K562 (cell line): ENCODE measurements around the gene BNIP1. TPM values are rescaled to one million over a fixed set of nuclear protein-coding genes. Genes with fewer than 3 reads are reported as not detected.

Experiments
- ATAC-seq: fragments of 200-7000 bp; cut with Tn5 transposase; 3 replicates; pipeline ENCODE4 v1.9.1; 2020; ENCODE audit warnings: moderate library complexity
- BruUV-seq: library from RNA; stranded (reverse); fragments of 400-500 nt; replicated peaks from 2 replicates; lab custom pipeline; 2021; lab: Mats Ljungman, UMichigan
- CTCF ChIA-PET: fragments of 300-600 bp; formaldehyde crosslinking; extraction: SDS; loops from one replicate; lab custom pipeline; 2021; ENCODE audit warnings: low intra/inter-chr PET ratio; lab: Yijun Ruan, JAX
- POLR2A ChIA-PET: fragments of 300-600, 350-650 bp; sonication (Branson Sonifier 250); formaldehyde crosslinking; extraction: SDS; loops from one replicate; lab custom pipeline; 2021; ENCODE audit warnings: antibody characterized with exemption, inconsistent platforms; lab: Yijun Ruan, JAX
- DNase-seq, 4 experiments: peaks; one replicate each; pipeline versions ENCODE4 v3.0.0 to v3.0.0-alpha.2; 2011 to 2018; ENCODE audit warnings: low spot score in 3 of 4, mixed read lengths in 3 of 4; ENCODE audit errors: extremely low read depth in 1 of 4
- FAIRE-seq: peaks from 2 replicates; lab custom pipeline; 2011; peaks lifted over from hg19 to GRCh38; lab: Jason Lieb, UNC
- H2AFZ ChIP-seq: 2 replicates; pipeline ENCODE4 v1.6.0; 2011; ENCODE audit warnings: low read depth, low read length, control low read depth, inconsistent platforms
- H3K27ac ChIP-seq: fragments of 200-600 bp; 3 replicates; pipeline ENCODE4 v1.8.0; 2011; ENCODE audit warnings: low read depth, mild to moderate bottlenecking, control low read depth, inconsistent platforms, low read length, moderate library complexity, mixed read lengths; ENCODE audit errors: extremely low read depth
- H3K27me3 ChIP-seq, 2 experiments: fragments of 300-600 bp in 1 of 2; 2 replicates in 1 of 2; 3 replicates in 1 of 2; pipeline versions ENCODE4 v1.6.0 to v1.8.0; 2011; ENCODE audit warnings: inconsistent platforms in 2 of 2, low read length in 2 of 2, mild to moderate bottlenecking in 1 of 2, mixed read lengths in 1 of 2, moderate library complexity in 1 of 2; ENCODE audit not compliant: control insufficient read depth in 2 of 2, insufficient read depth in 2 of 2
- H3K36me3 ChIP-seq: fragments of 300-600 bp; 3 replicates; pipeline ENCODE4 v1.8.0; 2011; ENCODE audit warnings: mild to moderate bottlenecking, low read length, inconsistent platforms; ENCODE audit not compliant: control insufficient read depth, insufficient read depth
- H3K4me1 ChIP-seq, 2 experiments: fragments of 200-600 bp in 1 of 2; replicated peaks in 1 of 2; 2 replicates in 1 of 2; 3 replicates in 1 of 2; pipeline versions ENCODE4 v1.5.1 to v1.8.0; 2011; ENCODE audit warnings: inconsistent platforms in 2 of 2, low read length in 2 of 2, mild to moderate bottlenecking in 1 of 2, mixed read lengths in 1 of 2, moderate library complexity in 1 of 2; ENCODE audit not compliant: control insufficient read depth in 2 of 2, insufficient read depth in 2 of 2
- H3K4me2 ChIP-seq: 2 replicates; pipeline ENCODE4 v1.6.1; 2011; ENCODE audit warnings: low read length, control low read depth, inconsistent platforms, mixed read lengths; ENCODE audit not compliant: insufficient read depth
- H3K4me3 ChIP-seq: fragments of 200-600 bp; sonication (generic), shearing (Covaris generic); 2 replicates; pipeline ENCODE4 v1.5.1; 2016; ENCODE audit warnings: control low read depth, inconsistent platforms
- H3K79me2 ChIP-seq: fragments of 200-600 bp; 3 replicates; pipeline ENCODE4 v1.8.0; 2011; ENCODE audit warnings: low read length, inconsistent platforms; ENCODE audit not compliant: control insufficient read depth, insufficient read depth
- H3K9ac ChIP-seq, 2 experiments: 2 replicates each; pipeline versions ENCODE4 v1.6.0 to v1.6.1; 2011; ENCODE audit warnings: low read depth in 2 of 2, low read length in 2 of 2, control low read depth in 1 of 2, inconsistent platforms in 1 of 2, mild to moderate bottlenecking in 1 of 2, mixed read lengths in 1 of 2; ENCODE audit not compliant: insufficient read depth in 1 of 2
- H3K9me1 ChIP-seq: one replicate; pipeline ENCODE4 v1.6.0; 2011; ENCODE audit warnings: inconsistent platforms, mild to moderate bottlenecking, low read length, moderate library complexity; ENCODE audit not compliant: control insufficient read depth, insufficient read depth
- H3K9me3 ChIP-seq: replicated peaks from 2 replicates; pipeline ENCODE4 v1.5.1; 2011; ENCODE audit warnings: low read depth, low read length, inconsistent platforms; ENCODE audit not compliant: control insufficient read depth, insufficient read depth
- H4K20me1 ChIP-seq: replicated peaks from 2 replicates; pipeline ENCODE4 v1.6.1; 2011; ENCODE audit warnings: low read length, inconsistent platforms, mixed read lengths; ENCODE audit not compliant: control insufficient read depth, insufficient read depth
- CBX5 ChIP-seq: IDR thresholded peaks from 2 replicates; pipeline ENCODE4 v1.6.1; 2014; ENCODE audit warnings: low read depth, borderline replicate concordance
- ESRRA ChIP-seq: fragments of 450-650 bp; IDR thresholded peaks from 2 replicates; pipeline ENCODE4 v1.6.1; 2014; ENCODE audit warnings: low read depth, mild to moderate bottlenecking, moderate library complexity, borderline replicate concordance
- HDAC2 ChIP-seq: fragments of 450-650 bp; IDR thresholded peaks from 2 replicates; pipeline ENCODE4 v1.6.1; 2016; ENCODE audit warnings: mild to moderate bottlenecking
- MCM2 ChIP-seq: fragments of 450-650 bp; IDR thresholded peaks from 2 replicates; pipeline ENCODE4 v1.6.1; 2017; ENCODE audit warnings: low read depth, mild to moderate bottlenecking
- NUFIP1 ChIP-seq: fragments of 450-650 bp; IDR thresholded peaks from 2 replicates; pipeline ENCODE4 v1.6.1; 2018; ENCODE audit not compliant: partially characterized antibody
- SIX5 ChIP-seq, 2 experiments: IDR thresholded peaks; 2 replicates each; pipeline ENCODE4 v1.6.1; 2011; ENCODE audit warnings: low read length in 2 of 2, borderline replicate concordance in 1 of 2, low read depth in 1 of 2, mild to moderate bottlenecking in 1 of 2, moderate library complexity in 1 of 2; ENCODE audit not compliant: insufficient read depth in 1 of 2
- SMARCE1 ChIP-seq: fragments of 450-650 bp; IDR thresholded peaks from 2 replicates; pipeline ENCODE4 v1.7.1; 2016; ENCODE audit warnings: mild to moderate bottlenecking
- TBL1XR1 ChIP-seq, 2 experiments: IDR thresholded peaks; 2 replicates each; pipeline ENCODE4 v1.6.1; 2012; ENCODE audit warnings: improper control_type of control experiment in 2 of 2, low read length in 2 of 2, mild to moderate bottlenecking in 1 of 2
- ZC3H11A ChIP-seq: IDR thresholded peaks from 2 replicates; pipeline ENCODE4 v1.6.1; 2012; ENCODE audit warnings: low read depth, low read length, improper control_type of control experiment
- ZNF263 ChIP-seq: sonication (generic); formaldehyde crosslinking; IDR thresholded peaks from 2 replicates; pipeline ENCODE4 v1.8.0; 2022; ENCODE audit warnings: mild to moderate bottlenecking, missing genetic modification reagents, borderline replicate concordance
- ZNF280A ChIP-seq: fragments of 450-650 bp; IDR thresholded peaks from 2 replicates; pipeline ENCODE4 v1.6.1; 2018; ENCODE audit warnings: mild to moderate bottlenecking, low read depth; ENCODE audit not compliant: partially characterized antibody
- ZZZ3 ChIP-seq: fragments of 450-650 bp; IDR thresholded peaks from 2 replicates; pipeline ENCODE4 v1.6.1; 2016; ENCODE audit warnings: antibody characterized with exemption, mild to moderate bottlenecking, moderate library complexity
- WGBS: fragments of 100-300 bp; shearing (Covaris generic); methylation state at CpG from one replicate; pipeline ENCODE4 v1.1.6; 2016; ENCODE audit warnings: low coverage, mixed read lengths; ENCODE audit not compliant: insufficient coverage; ENCODE audit errors: missing lambda C conversion rate; 5-methylcytosine and 5-hydroxymethylcytosine counted together
- in situ Hi-C: fragments of 300-500 bp; cut with MboI; formaldehyde crosslinking; loops from 4 replicates; pipeline ENCODE4 v1.15.0; 2018; ENCODE audit warnings: inconsistent platforms, mixed read lengths
- intact Hi-C: fragments of 100-400 bp; cut with micrococcal nuclease; formaldehyde crosslinking; loops from 2 replicates; pipeline ENCODE4 v1.14.2; 2022
- polyA plus RNA-seq, 8 experiments: library from polyadenylated mRNA; depleted of rRNA in 4 of 8; stranded (reverse) in 5 of 8; unstranded in 3 of 8; fragments of >200 nt; fragmentation: Nextera tagmentation in 2 of 8; fragmentation: Illumina TruSeq in 1 of 8; extraction: Ambion mirVana in 2 of 8; extraction: Trizol in 1 of 8; gene quantifications; 2 replicates each; pipeline versions ENCODE4 v1.2.1 to v1.2.3, GENCODE V29; 2011 to 2014; ENCODE audit warnings: inconsistent platforms in 1 of 8, missing spikeins in 1 of 8
- total RNA-seq, 7 experiments: library from RNA; depleted of rRNA in 6 of 7; stranded (reverse); fragments of >200 nt in 6 of 7; fragmentation: Illumina TruSeq in 2 of 7; extraction: Trizol in 2 of 7; gene quantifications; 2 replicates each; pipeline versions ENCODE4 v1.2.1 to v1.2.3, GENCODE V29; 2011 to 2021; ENCODE audit warnings: low replicate concordance in 1 of 7
- TF ChIP-seq, protein P1 (sequence below), 2 experiments: IDR thresholded peaks; 2 replicates each; pipeline ENCODE4 v1.6.1; 2011; ENCODE audit warnings: borderline replicate concordance in 1 of 2, control low read depth in 1 of 2, low read depth in 1 of 2, low read length in 1 of 2, mild to moderate bottlenecking in 1 of 2, mixed read lengths in 1 of 2, moderate library complexity in 1 of 2; ENCODE audit not compliant: insufficient read depth in 1 of 2, insufficient read length in 1 of 2, poor library complexity in 1 of 2, severe bottlenecking in 1 of 2; ENCODE audit errors: extremely low read depth in 1 of 2

BNIP1 gene
- total and polyA plus RNA-seq, 9 of the 15 experiments (the other 6 are each of a cell fraction or from before 2014, with no cell fraction given), result 18.8 to 65.0 (median 26.2) TPM

GRCh38 chr5:173197375-173197891 lies 53.1 kb downstream of the BNIP1 start:
- Histone ChIP-seq H2AFZ (no peak overlapping the region), H3K79me2 (no peaks in the 10 kb centered on the region), H3K4me2 (no peak overlapping the region), H3K4me3 (no peak overlapping the region), H3K36me3 (no peaks in the 10 kb centered on the region), H3K9me3 (peaks cover 5% of the 10 kb centered on the region; the same call in 1 of the 2 replicates), H3K9me1 (no peaks in the 10 kb centered on the region), H3K4me1 (no peaks in the 10 kb centered on the region), H3K9ac (no peak overlapping the region), H3K27ac (no peak overlapping the region), H3K27me3 (peaks cover 25 to 68% of the 10 kb centered on the region in 2 experiments)
- ATAC-seq (no peak), FAIRE-seq (no peak), DNase-seq (no peak)
- in situ Hi-C loops, result no loop called here
- intact Hi-C loops, result no loop called here
- ChIA-PET CTCF (no interaction called here), POLR2A (interaction anchor here (0.6 to 0.8 kb wide), 2 partner anchors 41 to 555 kb away, joined by 3 read pairs; no protein-coding TSS in a partner anchor)
- 3% methylated on average over 9 of the region's 9 CpGs for WGBS
- BruUV-seq, result no TSS peak
- TF ChIP-seq ZNF263 (CRISPR knock-in tag) (peak; percentile 66; the same call in 1 of the 2 replicates), ESRRA (no peak)
- TF ChIP-seq, all 486 proteins: peak for 1
- no peaks in the 10 kb centered on the region for H4K20me1 ChIP-seq

DNA sequence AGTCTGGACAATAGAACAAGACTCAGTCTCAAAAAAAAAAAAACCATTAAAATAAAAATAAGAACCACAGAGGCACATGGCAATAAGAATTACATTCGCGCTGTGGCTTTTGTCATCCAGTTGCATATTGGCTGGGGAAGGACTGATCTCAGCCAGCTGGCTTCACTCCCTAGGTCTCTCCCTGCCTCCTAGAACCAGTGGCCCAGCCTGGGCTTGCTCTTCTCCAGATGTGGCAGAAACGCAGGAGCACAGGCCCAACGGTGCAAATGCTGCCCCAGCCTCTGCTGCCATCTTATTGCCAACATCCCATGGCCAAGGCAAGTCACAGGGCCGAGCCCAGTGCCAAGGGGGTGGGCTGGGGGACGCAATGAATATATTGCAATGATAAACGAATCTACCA lies 53.7 kb downstream of the BNIP1 start:
- ChIA-PET POLR2A (no interaction called here), CTCF (no interaction called here)
- no peaks in the 10 kb centered on the region for H3K79me2 ChIP-seq
- no peaks in the 10 kb centered on the region for H4K20me1 ChIP-seq
- H3K9me1 ChIP-seq, result no peaks in the 10 kb centered on the region
- no peak overlapping the region for H3K27ac ChIP-seq
- no TSS peak for BruUV-seq
- in situ Hi-C loops, result no loop called here
- no peaks in the 10 kb centered on the region for H3K36me3 ChIP-seq
- no peak overlapping the region for H3K4me2 ChIP-seq
- WGBS, result 1% methylated on average over 7 of the region's 7 CpGs
- no peak overlapping the region for H3K4me3 ChIP-seq
- ATAC-seq (no peak), FAIRE-seq (no peak), DNase-seq (no peak)
- peaks cover 5% of the 10 kb centered on the region; the same call in 1 of the 2 replicates for H3K9me3 ChIP-seq
- peaks cover 31 to 68% of the 10 kb centered on the region in 2 experiments for H3K27me3 ChIP-seq
- no peak overlapping the region for H2AFZ ChIP-seq
- H3K4me1 ChIP-seq, result no peaks in the 10 kb centered on the region
- intact Hi-C loops, result no loop called here
- no peak overlapping the region for H3K9ac ChIP-seq
- no peak for TF ChIP-seq ZC3H11A
- no peak for TF ChIP-seq ZZZ3
- no peak for TF ChIP-seq MCM2
- TF ChIP-seq, protein P1, sequence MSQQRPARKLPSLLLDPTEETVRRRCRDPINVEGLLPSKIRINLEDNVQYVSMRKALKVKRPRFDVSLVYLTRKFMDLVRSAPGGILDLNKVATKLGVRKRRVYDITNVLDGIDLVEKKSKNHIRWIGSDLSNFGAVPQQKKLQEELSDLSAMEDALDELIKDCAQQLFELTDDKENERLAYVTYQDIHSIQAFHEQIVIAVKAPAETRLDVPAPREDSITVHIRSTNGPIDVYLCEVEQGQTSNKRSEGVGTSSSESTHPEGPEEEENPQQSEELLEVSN (IDR thresholded peaks at IDR 0.05; ENCODE audit: borderline replicate concordance in 1 of 2, extremely low read depth in 1 of 2, insufficient read depth in 1 of 2, insufficient read length in 1 of 2, low read depth in 1 of 2, low read length in 1 of 2, poor library complexity in 1 of 2, severe bottlenecking in 1 of 2), result no peak
- TF ChIP-seq ZNF280A, result no peak
- TF ChIP-seq HDAC2, result no peak
- no peak for TF ChIP-seq SIX5 (IDR thresholded peaks at IDR 0.05; ENCODE audit: borderline replicate concordance in 1 of 2, insufficient read depth in 1 of 2, low read depth in 1 of 2, low read length in 2 of 2)
- no peak for TF ChIP-seq CBX5
- TF ChIP-seq SMARCE1, result no peak
- TF ChIP-seq TBL1XR1 (IDR thresholded peaks at IDR 0.05; ENCODE audit: low read length in 2 of 2), result no peak
- no peak for TF ChIP-seq NUFIP1
